Left hindlimb (tissue), 1 donor: ENCODE results near the gene CFB.
"Not testable (repeated sequence)": the region's sequence is repeated elsewhere in the genome, so short reads cannot be mapped to it uniquely, and the experiment has no call there.

Experiments
- DNase-seq: peaks from one replicate; pipeline ENCODE4 v3.0.0-alpha.2; 2018

CFB gene

GRCh38 chr6:31945507-31946369 lies at the start of gene CFB:
Gene CFB (plus strand): TSS chr6:31946095. CDS start chr6:31946222, 127 bp downstream.
- DNase-seq: peak; percentile 60

GRCh38 chr6:31896493-31896855 lies 49.4 kb upstream of the CFB start:
- DNase-seq: no peak

- no peak for DNase-seq
Observed at GRCh38 chr6:31896856-31897611, 48.9 kb upstream of the CFB start.

- DNase-seq: peak; percentile 90
Observed at GRCh38 chr6:31897612-31898382, 48.1 kb upstream of the CFB start, which contains the start of gene EHMT2. Gene EHMT2 (minus strand): TSS chr6:31897698. CDS start chr6:31897677, 21 bp downstream.

GRCh38 chr6:31898383-31899011 lies 47.4 kb upstream of the CFB start:
- DNase-seq: no peak

- DNase-seq: no peak
Observed at GRCh38 chr6:31899215-31899614, 46.7 kb upstream of the CFB start.

- no peak for DNase-seq
Observed at GRCh38 chr6:31899882-31900722, 45.8 kb upstream of the CFB start.

- peak; percentile 42 for DNase-seq
Observed at GRCh38 chr6:31900917-31901414, 44.9 kb upstream of the CFB start.

- DNase-seq: peak; percentile 79
Observed at GRCh38 chr6:31901415-31901952, 44.4 kb upstream of the CFB start.

- peak; percentile 98 for DNase-seq
Observed at GRCh38 chr6:31901953-31902643, 43.8 kb upstream of the CFB start, which contains the start of gene ZBTB12. Gene ZBTB12 (minus strand): TSS chr6:31902086. CDS start chr6:31901305, 781 bp downstream.

- no peak for DNase-seq
Observed at GRCh38 chr6:31903957-31904356, 41.9 kb upstream of the CFB start.

- no peak for DNase-seq
Observed at GRCh38 chr6:31905041-31905440, 40.9 kb upstream of the CFB start.

GRCh38 chr6:31906122-31906521 lies 39.8 kb upstream of the CFB start:
- no peak for DNase-seq

GRCh38 chr6:31906727-31907126 lies 39.2 kb upstream of the CFB start:
- DNase-seq: not testable (repeated sequence)

GRCh38 chr6:31907158-31907813 lies 38.6 kb upstream of the CFB start:
- no peak for DNase-seq

- DNase-seq: not testable (repeated sequence)
Observed at GRCh38 chr6:31908255-31908654, 37.6 kb upstream of the CFB start.

GRCh38 chr6:31908791-31909190 lies 37.1 kb upstream of the CFB start:
- DNase-seq: no peak

- not testable (repeated sequence) for DNase-seq
Observed at GRCh38 chr6:31909298-31909697, 36.6 kb upstream of the CFB start.

- no peak for DNase-seq
Observed at GRCh38 chr6:31911826-31912585, 33.9 kb upstream of the CFB start.
